ENCODE measurements around the gene UBR1.
A peak's percentile ranks its signal among the peaks of the same experiment; 100 is the strongest.
"Not testable (repeated sequence)": the region's sequence is repeated elsewhere in the genome, so short reads cannot be mapped to it uniquely, and the experiment has no call there.

The UBR1 gene

DNA sequence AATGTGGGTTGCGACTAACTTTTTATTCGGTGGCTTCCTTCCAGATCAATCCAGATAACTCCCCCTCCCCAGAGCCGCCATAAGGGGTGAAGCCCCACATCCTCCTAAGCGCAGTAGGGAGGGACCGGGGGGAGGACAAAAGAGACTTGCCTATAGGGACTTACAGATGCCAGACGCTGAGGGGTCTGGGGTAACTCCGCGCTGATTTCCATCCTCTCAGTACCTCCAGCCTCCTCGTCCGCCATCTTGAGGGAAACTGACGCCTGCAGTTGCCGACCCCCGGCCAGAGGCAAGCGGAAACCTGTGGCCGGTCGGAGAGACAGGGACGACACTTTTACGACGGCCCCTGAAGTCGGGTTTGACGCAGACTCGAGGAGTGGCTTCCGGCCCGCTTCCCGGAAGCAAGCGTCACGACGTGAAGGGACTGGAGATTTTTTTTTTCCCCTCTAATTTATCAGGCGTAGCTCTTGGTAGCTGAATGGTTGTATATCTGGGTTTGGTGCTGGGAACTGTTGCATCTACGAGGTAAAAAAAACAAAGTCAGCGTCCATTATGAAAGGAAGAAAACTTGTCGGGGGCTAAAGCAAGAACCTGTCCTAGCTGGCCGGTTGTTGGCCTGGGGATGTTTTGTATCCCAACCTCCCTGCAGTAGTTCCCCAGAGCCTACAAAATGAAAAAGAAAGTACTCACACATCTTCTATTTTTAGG, at the start of gene UBR1:
UBR1 (minus strand) TSS at position 261 of the 708 bp plus-strand sequence; CDS start at position 245, 16 bp downstream.
- DNase-seq (ENCODE audit: low read depth), result peak; percentile 79

DNA sequence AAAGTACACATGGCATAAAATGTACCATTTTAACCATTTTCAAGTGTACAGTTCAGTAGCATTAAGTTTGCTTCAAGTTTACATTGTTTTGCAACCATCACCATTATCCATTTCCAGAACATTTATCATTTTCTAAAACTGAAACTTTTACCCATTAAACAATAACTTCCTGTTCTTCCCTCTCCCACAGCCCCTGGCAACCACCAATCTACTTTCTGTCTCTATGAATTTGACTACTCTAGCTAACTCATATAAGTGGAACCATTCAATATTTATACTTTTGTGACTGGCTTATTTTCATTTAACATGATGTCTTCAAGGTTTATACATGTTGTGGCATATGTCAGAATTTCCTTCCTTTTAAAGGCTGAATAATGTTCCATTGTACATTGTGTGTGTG, 47.4 kb upstream of the UBR1 start:
- DNase-seq (ENCODE audit: low read depth), result no peak

DNA sequence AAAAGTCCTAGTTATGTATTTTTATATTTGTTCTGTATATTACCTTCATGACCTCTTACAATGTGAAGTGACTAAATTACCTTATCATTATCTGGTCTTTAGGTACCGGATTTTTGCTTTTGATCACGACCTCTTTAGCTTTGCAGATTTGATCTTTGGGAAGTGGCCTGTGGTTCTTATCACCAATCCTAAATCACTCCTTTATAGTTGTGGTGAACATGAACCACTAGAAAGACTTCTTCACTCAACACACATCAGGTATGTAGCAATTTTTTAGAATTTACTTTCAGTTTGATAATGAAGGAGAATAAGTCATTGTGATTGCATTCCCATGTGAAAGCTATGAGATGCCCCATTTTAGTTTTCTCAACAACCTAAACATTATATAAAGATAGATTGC, 45.9 kb upstream of the UBR1 start:
- DNase-seq (ENCODE audit: low read depth), result no peak

DNA sequence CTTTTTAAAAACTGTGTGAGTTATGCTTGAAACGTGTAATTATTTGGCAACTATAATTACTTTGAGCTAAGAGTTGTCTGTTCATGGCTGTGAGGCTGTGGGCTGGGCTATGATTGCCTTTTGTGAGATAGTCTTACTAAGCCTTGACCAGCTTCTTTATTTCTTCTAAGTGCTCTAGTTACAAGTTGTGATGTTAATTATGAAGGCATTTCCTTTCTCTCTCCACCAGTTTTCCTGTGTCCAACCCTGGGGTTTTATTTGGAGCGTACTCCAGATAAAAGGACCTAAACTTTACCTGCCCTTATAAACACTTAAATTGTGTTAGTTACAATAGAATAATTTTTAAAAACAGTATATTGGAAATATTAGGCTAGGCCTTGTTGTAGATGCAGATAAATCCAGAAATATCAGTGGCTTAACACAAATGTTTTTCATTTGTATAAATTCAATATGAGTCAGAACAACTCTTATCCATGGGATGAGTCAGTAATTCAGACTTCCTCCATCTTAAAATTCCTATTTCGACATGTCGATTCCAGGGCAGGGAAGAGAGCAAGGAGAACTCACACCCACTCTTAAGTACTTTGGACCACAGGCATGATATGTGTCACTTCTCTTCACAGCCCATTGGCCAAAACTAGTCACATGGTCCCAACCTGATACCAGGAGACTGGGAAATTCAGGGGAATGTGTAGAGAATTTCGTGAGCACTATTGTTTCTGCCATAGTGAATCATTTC, 44.5 kb upstream of the UBR1 start:
- no peak for DNase-seq (ENCODE audit: low read depth)

DNA sequence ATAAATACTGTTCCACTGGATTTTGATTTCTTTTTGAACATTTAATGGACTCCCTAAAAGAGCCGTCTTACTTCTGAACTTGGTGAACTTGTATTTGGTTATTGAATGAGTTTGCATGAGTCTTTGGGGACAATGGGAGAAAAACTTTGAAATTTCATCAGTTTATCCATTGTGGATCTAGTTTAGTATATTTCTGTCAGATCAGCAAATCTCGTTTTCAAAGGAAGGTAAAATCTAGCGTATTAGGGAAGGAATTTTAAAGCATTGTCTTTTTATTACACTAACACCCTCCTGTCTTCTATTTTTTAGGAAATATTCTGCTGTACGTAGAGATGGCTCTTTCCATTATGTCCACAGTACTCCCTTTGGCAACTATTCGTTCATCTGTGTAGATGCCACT, 40.3 kb upstream of the UBR1 start:
- DNase-seq (ENCODE audit: low read depth), result no peak

DNA sequence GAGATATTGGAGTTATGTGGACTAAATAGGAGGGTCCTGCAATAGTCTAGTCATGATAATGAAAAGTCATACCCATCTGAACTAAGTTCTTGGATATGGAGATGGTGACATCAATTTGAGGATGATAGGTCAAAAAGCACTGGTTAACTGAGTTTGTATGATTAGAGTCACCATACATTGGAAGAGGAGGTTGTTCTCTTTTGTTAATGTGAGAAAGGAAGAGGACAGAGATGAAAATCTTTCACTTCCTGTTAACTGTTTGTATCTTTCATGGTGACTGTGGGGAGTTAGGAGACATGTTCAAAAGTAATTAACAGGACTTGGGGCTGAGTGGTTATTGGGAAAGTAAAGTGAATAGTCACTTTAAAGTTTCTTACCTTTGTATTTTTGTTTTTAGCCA, 38.7 kb upstream of the UBR1 start:
- DNase-seq (ENCODE audit: low read depth), result no peak

DNA sequence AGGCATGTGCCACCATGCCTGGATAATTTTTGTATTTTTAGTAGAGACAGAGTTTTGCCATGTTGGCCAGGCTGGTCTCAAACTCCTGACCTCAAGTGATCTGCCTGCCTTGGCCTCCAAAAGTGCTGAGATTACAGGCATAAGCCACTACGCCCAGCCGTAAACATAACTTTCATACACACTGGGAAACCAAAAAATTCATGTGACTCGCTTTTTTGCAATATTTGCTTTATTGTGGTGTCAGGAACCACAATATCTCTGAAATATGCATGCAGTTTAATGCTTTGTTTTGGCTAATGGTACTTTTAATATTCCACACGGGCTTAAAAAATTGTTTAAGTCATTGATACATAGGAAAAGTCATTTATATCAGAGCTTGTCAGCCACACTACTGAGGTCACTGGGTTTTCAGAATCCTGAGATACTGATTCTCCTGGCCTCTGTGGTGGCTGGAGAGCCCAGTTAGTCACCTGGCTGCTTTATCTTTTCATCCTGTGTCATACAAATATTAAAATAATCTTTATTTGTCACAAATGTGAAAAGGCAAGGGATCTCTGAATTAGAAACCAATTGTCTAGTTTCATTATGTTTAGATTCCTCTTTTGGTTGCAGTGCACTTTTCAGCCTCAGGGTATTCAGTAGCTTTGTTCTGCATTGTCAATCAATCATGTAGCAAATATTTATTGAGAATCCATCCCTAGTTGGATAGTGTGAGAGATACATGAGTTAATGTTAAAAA, 37.5 kb upstream of the UBR1 start:
- no peak for DNase-seq (ENCODE audit: low read depth)

DNA sequence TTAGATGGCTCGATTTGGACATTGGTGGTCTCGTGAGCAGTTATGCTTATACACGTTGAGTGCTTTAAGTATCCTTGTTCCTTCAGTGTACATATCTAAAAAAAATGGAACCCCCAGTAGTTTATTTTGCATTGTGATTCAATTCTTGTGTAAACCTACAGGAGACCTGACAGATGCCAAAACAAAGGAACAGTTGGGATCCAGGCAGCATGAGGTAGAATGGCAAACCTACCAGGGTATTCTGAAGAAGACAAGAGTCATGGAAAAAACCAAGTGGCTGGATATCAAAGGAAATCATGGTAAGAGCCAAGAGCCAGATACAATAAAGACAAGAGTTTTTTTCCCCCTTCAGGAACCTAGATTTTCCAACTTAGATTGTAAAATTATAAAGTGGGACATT, 29.5 kb upstream of the UBR1 start:
- no peak for DNase-seq (ENCODE audit: low read depth)

DNA sequence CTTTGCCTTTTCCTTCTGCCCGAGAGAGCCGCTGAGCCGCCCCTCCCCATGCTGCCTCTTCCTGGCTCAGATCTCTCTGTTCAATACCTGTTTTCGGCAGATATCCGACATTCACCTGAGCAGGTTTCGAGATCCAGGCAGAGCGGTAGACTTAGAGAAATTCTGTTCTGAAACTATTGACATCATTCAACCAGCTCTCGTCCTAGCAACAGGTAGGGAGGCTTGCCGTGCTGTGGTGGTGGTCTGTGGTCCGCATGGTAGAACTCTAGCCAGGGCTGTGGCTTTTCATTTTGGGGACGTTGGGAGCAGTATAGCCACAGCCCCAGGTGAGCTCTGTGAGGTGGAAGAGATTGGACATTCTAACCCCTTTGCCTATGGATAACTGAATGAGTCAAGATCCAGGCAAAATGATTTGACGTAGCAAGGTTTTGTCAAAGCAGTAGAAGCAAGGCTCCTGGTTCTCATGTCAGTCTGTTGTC, 28.4 kb upstream of the UBR1 start:
- no peak for DNase-seq (ENCODE audit: low read depth)

DNA sequence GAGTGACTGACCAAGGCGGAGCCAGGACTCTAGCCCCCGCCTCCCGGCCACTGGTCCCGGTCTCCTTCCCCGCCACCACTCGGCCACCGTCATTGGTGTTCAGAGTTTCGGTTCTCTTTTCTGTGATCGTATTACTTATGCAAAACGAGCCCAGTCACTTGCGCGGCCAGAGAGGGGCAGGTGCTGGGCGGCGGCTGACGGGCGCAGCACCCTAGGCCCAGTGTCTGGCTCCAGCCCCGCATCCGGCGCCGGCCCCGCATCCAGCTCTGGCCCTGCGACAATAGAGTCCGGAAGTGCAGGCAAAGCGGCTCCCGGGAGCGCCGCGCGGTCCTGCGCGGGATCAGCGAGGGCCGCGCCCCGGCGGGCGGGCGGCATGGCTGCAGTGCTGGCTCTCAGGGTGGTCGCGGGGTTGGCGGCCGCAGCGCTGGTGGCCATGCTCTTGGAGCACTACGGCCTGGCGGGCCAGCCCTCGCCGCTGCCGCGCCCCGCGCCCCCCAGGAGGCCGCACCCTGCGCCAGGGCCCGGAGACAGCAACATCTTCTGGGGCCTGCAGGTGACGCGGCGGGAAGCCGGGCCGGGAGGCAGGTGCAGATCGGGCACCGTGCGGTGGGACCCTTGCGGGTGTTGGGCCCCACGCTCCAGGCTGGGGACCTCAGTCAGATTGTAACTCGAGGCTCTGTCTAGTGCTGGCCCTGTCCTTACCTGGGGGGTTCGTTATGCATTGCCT, 27.8 kb upstream of the UBR1 start, which contains the start of gene TMEM62:
TMEM62 (plus strand) TSS at position 157 of the 727 bp plus-strand sequence; CDS start at position 374, 217 bp downstream.
- DNase-seq (ENCODE audit: low read depth), result peak; percentile 29

DNA sequence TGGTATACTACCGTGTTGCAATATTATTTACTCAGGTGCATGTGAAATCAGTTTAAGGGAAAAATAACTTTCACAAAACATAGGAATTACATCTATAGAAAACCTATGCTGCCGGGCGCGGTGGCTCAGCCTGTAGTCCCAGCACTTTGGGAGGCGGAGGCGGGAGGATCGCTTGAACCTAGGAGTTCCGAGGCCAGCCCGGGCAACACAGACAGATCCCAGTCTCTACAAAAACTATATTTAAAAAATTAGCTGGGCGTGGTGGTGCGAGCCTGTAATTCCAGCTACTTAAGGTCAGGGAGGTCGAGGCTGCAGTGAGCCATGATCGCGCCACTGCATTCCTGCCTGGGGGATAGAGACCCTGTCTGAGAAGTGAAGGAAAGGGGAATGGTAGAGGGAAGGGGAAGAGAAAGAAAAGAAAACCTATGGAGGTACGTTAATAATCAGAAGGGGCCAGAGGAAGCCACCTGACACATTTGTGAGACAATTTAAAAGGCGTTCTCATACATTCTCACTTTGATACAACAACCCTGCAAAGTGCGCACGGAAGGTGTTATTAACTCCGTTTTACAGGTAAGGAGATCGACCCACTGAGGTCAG, 27.1 kb upstream of the UBR1 start:
- no peak for DNase-seq (ENCODE audit: low read depth)

DNA sequence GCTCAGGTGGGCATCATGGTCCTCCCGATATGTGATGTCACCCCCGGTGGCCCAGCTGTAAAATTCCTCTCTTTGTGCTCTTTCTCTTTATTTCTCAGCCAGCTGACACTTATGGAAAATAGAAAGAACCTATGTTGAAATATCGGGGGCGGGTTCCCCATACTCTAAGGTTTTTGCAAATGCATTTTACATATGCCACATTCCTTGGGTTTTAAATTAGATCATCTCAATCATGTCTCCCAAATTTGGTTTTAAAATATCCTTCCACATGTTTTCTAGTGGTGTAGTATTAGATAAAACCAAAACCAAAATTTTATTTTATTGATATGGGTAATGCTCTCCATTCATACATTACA, 23.1 kb upstream of the UBR1 start:
- DNase-seq (ENCODE audit: low read depth), result no peak

DNA sequence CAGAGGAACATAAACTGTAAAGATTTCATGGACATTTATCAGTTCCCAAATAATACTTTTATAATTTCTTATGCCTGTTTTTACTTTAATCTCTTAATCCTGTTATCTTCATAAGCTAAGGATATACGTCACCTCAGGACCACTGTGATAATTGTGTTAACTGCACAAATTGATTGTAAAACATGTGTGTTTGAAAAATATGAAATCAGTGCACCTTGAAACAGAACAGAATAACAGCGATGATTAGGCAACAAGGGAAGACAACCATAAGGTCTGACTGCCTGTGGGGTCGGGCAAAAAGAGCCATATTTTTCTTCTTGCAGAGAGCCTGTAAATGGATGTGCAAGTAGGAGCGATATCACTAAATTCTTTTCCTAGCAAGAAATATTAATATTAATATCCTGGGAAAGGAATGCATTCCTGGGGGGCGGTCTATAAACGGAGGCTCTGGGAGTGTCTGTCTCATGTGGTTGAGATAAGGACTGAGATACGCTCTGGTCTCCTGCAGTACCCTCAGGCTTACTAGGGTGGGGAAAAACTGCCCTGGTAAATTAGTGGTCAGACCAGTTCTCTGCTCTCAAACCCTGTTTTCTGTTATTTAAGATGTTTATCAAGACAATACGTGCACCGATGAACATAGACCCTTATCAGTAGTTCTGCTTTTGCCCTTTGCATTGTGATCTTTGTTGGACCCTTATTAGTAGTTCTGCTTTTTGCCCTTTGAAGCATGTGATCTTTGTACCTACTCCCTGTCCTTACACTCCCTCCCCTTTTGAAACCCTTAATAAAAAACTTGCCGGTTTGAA, 22.5 kb upstream of the UBR1 start:
- not testable (repeated sequence) for DNase-seq (ENCODE audit: low read depth)

DNA sequence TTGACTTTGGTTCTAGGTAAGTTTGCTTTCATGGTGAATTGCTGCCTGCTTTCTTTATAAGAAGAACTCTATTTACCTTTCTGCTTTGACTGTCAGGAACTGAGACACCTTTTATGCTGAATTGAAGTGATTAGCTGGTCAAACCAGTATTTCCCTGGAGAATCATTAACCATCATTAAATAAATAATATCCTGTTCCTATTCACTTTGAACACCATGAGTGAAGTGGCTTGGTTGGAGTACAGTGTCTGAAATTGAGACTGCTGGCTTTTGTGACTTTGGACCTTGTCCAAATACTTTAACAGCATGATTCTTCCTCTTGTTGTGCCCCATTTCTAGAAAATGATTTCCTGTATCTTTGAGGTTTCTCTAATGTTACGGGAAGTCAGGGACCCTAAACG, 21.9 kb upstream of the UBR1 start:
- DNase-seq (ENCODE audit: low read depth), result no peak

DNA sequence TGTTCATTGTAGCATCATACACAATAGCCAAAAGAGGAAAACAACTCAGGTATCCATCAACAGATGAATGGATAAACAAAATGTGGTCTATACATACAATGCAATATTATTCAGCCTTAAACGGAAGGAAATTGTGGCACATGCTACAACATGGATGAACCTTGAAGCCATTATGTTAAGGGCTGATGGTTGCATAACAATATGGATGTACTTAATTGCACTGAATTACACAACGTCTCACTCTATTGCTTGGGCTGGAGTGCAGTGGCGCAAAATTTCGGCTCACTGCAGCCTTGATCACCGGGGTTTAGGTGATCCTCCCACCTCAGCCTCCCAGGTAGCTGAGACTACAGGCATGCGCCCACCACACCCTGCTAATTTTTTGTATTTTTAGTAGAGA, 20.5 kb upstream of the UBR1 start:
- no peak for DNase-seq (ENCODE audit: low read depth)

DNA sequence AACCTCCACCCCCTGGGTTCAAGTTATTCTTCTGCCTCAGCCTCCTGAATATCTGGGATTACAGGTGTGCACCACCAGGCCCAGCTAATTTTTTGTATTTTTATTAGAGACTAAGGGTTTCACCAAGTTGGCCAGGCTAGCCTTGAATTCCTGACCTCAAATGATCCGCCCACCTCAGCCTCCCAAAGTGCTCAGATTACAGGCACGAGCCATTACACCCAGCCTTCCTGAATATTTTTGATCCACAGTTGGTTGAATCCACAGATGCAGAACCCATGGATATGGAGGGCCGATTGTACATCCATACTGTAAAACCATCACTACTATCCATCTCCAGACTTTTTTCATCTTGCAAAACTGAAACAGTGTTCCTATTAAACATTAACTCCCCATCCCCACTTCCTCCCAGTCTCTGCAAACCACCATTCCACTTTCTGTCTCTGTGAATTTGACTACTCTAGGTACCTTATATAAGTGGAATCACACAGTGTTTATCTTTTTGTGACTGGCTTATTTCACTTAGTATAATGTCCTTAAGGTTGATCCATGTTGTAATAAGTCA, 19.3 kb upstream of the UBR1 start:
- no peak for DNase-seq (ENCODE audit: low read depth)

DNA sequence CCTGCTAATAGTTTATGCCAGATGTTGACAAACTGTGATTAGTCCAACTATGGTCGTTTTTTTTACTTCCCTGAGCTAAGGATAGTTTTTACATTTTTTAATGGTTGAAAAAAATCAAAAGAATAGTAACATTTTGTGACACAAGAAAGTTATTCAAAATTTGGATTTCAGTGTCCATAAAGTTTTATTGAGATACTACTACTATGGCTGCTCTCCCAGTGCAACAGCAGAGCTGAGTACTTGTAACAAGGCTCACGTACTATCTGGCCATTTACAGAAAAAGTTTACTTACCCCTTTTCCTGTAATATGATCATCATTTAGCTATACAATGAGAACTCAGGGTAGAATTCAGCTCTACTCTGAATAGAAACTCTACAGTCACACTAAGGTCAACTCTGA, 16.0 kb upstream of the UBR1 start:
- no peak for DNase-seq (ENCODE audit: low read depth)

DNA sequence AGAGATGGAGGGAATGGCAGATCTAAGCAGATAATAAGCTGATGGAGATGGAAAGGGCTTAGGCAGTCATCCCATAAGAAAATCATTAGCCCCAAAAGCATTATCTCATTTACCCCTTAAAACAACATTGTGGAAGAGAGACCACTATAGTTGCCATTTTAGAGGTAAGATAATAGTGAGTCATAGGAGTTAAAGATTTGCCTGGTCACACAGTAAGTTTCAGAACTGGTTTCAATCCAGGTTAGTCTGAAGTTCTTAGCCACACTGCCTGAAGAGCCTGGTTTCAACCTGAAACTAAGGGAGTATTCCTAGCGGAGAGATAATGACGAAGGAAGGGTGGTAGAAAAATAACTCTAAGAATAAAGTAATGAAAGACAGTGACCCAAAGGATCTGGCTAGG, 13.0 kb upstream of the UBR1 start:
- DNase-seq (ENCODE audit: low read depth), result no peak

DNA sequence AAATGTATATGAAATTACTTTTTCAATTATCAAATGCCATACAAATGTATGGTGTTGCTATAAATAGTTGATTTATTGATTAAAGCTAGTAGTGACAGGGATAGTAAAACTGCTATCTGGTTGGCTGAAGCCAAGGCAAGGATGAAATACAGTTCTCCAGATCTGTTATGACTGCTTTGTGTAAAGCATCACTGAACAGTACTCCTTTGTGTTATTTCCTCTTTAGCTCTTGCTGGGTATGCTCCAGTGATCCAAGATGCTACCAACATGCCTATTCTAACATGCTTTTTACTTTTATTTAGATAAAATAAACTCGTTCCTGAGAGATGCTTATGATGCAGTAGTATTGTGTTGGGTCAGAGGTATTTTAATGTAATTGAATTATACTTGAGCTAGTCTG, 12.4 kb upstream of the UBR1 start:
- no peak for DNase-seq (ENCODE audit: low read depth)

DNA sequence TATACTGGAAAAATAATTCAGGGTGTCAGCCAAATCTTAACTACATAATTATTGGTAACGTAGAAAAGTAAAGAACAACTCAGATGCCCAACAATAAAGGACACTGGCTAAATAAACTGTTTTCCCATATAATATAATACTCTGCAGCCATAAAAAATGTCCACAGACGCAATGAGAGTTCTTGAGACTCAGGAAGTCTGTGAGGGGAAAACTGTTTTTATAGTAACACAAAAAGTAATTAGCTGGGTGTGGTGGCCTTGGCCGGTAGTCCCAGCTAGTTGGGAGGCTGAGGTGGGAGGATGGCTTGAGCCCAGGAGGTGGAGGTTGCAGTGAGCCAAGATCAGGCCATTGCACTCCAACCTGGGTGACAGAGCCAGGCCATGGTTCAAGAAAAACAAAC, 5.5 kb upstream of the UBR1 start:
- DNase-seq (ENCODE audit: low read depth), result no peak

DNA sequence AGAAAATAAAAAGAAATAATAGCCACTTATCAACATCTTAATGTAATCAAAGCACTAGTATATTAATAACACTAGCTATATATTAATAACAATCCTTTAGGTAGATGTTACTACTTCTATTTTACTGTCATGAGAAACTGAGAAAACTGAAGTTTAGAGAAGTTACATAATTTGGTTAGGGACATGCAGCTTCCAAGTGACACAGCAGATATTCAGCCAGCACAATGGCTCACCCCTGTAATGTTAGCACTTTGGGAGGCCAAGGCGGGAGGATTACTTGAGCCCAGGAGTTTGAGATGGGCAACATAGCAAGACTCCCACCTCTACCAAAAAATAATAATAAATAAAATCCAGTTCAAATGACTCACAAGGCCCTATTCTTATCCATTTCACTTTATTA, 1.9 kb upstream of the UBR1 start:
- no peak for DNase-seq (ENCODE audit: low read depth)

Data from stimulated activated CD8-positive, alpha-beta memory T cell treated with anti-CD3 and anti-CD28 coated beads, Interleukin-12 subunit alpha, Interleukin-12 subunit beta, amount 100 ng/mL, for 1 hour (primary cell).